NT2/D1 (cell line): ENCODE measurements around the gene NPC2.

ENCODE experiments used
- SUZ12 ChIP-seq: IDR thresholded peaks from 2 replicates; pipeline ENCODE4 v1.6.1; 2011; ENCODE audit not compliant: insufficient read length, insufficient read depth; ENCODE audit errors: extremely low read depth
- YY1 ChIP-seq: IDR thresholded peaks from 2 replicates; pipeline ENCODE4 v1.6.1; 2011; ENCODE audit not compliant: insufficient read length, insufficient read depth
- ZNF274 ChIP-seq: IDR thresholded peaks from 2 replicates; pipeline ENCODE4 v1.6.1; 2011; ENCODE audit warnings: mild to moderate bottlenecking, low read depth, low read length

- no peak for TF ChIP-seq ZNF274
- no peak for TF ChIP-seq SUZ12
- TF ChIP-seq YY1 = no peak
These were observed 30.1 kb downstream of the NPC2 start for GRCh38 chr14:74462993-74463392.
